Activated CD8-positive, alpha-beta T cell treated with anti-CD3 and anti-CD28 coated beads, Interleukin-2, amount 10 ng/mL, durations not matched to agents 7 days and 5 days (primary cell): Measurements from ENCODE around the gene SPDYA. TPM values are rescaled to one million over a fixed set of nuclear protein-coding genes. Genes with fewer than 3 reads are reported as not detected.

Source experiments
- ATAC-seq: fragments of 150-1000 bp; cut with Tn5 transposase; one replicate; pipeline ENCODE4 v1.10.0; 2021; ENCODE audit warnings: moderate library complexity
- CTCF ChIA-PET: fragments of 350-600 bp; sonication (Branson Sonifier 250); formaldehyde crosslinking; loops from one replicate; lab custom pipeline; 2021; ENCODE audit warnings: antibody characterized with exemption; lab: Charles Lee
- POLR2A ChIA-PET: fragments of 350-600 bp; sonication (Branson Sonifier 250); formaldehyde crosslinking; loops from one replicate; lab custom pipeline; 2021; ENCODE audit warnings: antibody characterized with exemption; lab: Charles Lee
- DNase-seq: peaks from one replicate; pipeline ENCODE4 v3.0.0-alpha.2; 2020
- H3K27ac Mint-ChIP-seq: one replicate; pipeline ENCODE4 v1.8.0; 2021; ENCODE audit warnings: mild to moderate bottlenecking, mixed read lengths
- H3K27me3 Mint-ChIP-seq: one replicate; pipeline ENCODE4 v1.8.0; 2021; ENCODE audit warnings: low read depth, mixed read lengths
- H3K36me3 Mint-ChIP-seq: one replicate; pipeline ENCODE4 v1.8.0; 2021; ENCODE audit warnings: low read depth, mixed read lengths
- H3K4me1 Mint-ChIP-seq: one replicate; pipeline ENCODE4 v1.8.0; 2021; ENCODE audit warnings: low read depth, mixed read lengths
- H3K4me3 Mint-ChIP-seq: one replicate; pipeline ENCODE4 v1.8.0; 2021; ENCODE audit warnings: mild to moderate bottlenecking, mixed read lengths
- H3K9me3 Mint-ChIP-seq: one replicate; pipeline ENCODE4 v1.8.0; 2022; ENCODE audit warnings: mixed read lengths; ENCODE audit not compliant: insufficient read depth
- total RNA-seq, 2 experiments: library from RNA; stranded (reverse); gene quantifications; one replicate each; pipeline ENCODE4 v1.2.3, GENCODE V29; 2021

The SPDYA gene
- 1 to 10 TPM; 1.2 TPM for total RNA-seq

GRCh38 chr2:28810384-28811285 is at the start of gene SPDYA:
Gene SPDYA (plus strand): TSS chr2:28810834. CDS start chr2:28816015, 5,181 bp downstream.
- ATAC-seq = peak; percentile 96
- H3K4me3 Mint-ChIP-seq = peak within 1 kb of the TSS; percentile 73
- ChIA-PET POLR2A (interaction anchor here (0.6 to 2.1 kb wide), 4 partner anchors 59 to 1315 kb away, joined by 3 to 4 read pairs (median 4); partner anchors contain the start of genes PPP1CB and TRMT61B), CTCF (interaction anchor here (0.7 to 3.0 kb wide), 6 partner anchors 10 to 216 kb away, joined by 3 to 18 read pairs (median 6); no protein-coding TSS in a partner anchor)
- H3K27ac Mint-ChIP-seq = peak within 1 kb of the TSS; percentile 67
- DNase-seq = peak; percentile 84
- no peaks in the 10 kb centered on the region for H3K9me3 Mint-ChIP-seq
- peaks cover 12% of the 10 kb centered on the region for H3K36me3 Mint-ChIP-seq
- H3K4me1 Mint-ChIP-seq = peaks cover 16% of the 10 kb centered on the region
- peaks cover 2% of the 10 kb centered on the region for H3K27me3 Mint-ChIP-seq

GRCh38 chr2:28761420-28761819 is 49.2 kb upstream of the SPDYA start:
- Mint-ChIP-seq H3K36me3 (peaks cover 50% of the 10 kb centered on the region), H3K9me3 (no peaks in the 10 kb centered on the region)

GRCh38 chr2:28764909-28765711 is 45.5 kb upstream of the SPDYA start:
- no peak for ATAC-seq
- H3K4me3 Mint-ChIP-seq = no peak overlapping the region
- H3K36me3 Mint-ChIP-seq = peaks cover 45% of the 10 kb centered on the region
- ChIA-PET CTCF (no interaction called here), POLR2A (no interaction called here)
- no peak overlapping the region for H3K27ac Mint-ChIP-seq
- H3K4me1 Mint-ChIP-seq = peaks cover 30% of the 10 kb centered on the region
- H3K9me3 Mint-ChIP-seq = no peaks in the 10 kb centered on the region
- no peak for DNase-seq
- H3K27me3 Mint-ChIP-seq = no peaks in the 10 kb centered on the region

More at GRCh38 chr2:28761420-28761819, 49.2 kb upstream of the SPDYA start:
- Mint-ChIP-seq H3K4me1 (peaks cover 28% of the 10 kb centered on the region), H3K27ac (no peak overlapping the region), H3K4me3 (no peak overlapping the region), H3K27me3 (no peaks in the 10 kb centered on the region)
- DNase-seq = no peak
- ChIA-PET POLR2A (interaction anchor here (0.6 kb wide), 1 partner anchor 140 kb away, joined by 3 read pairs; no protein-coding TSS in a partner anchor), CTCF (interaction anchor here (0.8 to 4.0 kb wide), 4 partner anchors 167 to 195 kb away, joined by 3 to 15 read pairs (median 6); no protein-coding TSS in a partner anchor)
- no peak for ATAC-seq

- Mint-ChIP-seq H3K36me3 (peaks cover 45% of the 10 kb centered on the region), H3K27me3 (no peaks in the 10 kb centered on the region)
- DNase-seq = no peak
Observed at GRCh38 chr2:28766070-28766469, 44.6 kb upstream of the SPDYA start.

DNA sequence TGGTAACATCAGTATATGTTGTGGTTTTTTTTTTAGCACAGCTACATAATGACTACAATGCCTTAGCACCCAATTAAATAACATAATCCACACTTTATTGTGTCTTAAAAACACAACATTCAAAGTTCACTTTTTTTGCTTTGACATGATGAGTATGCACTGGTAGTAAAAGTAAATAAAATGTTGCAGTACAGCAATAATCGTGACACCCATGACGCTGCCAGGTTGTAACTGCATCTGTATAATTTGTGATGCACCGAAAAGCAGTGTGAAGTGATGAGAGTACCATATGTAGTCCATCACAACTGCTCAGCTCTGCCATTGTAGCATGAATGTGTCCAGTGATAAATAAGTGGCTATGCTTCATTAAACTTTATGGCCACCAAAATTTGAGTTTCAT is 43.3 kb upstream of the SPDYA start:
- no peaks in the 10 kb centered on the region for H3K27me3 Mint-ChIP-seq
- CTCF ChIA-PET = interaction anchor here (0.9 to 1.8 kb wide), 2 partner anchors 21 to 200 kb away, joined by 3 to 5 read pairs; no protein-coding TSS in a partner anchor
- H3K27ac Mint-ChIP-seq = no peak overlapping the region
- no peak overlapping the region for H3K4me3 Mint-ChIP-seq
- ATAC-seq (no peak), DNase-seq (no peak)
- POLR2A ChIA-PET = no interaction called here
- peaks cover 36% of the 10 kb centered on the region for H3K36me3 Mint-ChIP-seq
- peaks cover 40% of the 10 kb centered on the region for H3K4me1 Mint-ChIP-seq
- no peaks in the 10 kb centered on the region for H3K9me3 Mint-ChIP-seq

More at GRCh38 chr2:28766070-28766469, 44.6 kb upstream of the SPDYA start:
- H3K4me1 Mint-ChIP-seq = peaks cover 33% of the 10 kb centered on the region
- no peak overlapping the region for H3K4me3 Mint-ChIP-seq
- CTCF ChIA-PET = interaction anchor here (0.9 kb wide), 1 partner anchor 23 kb away, joined by 3 read pairs; no protein-coding TSS in a partner anchor
- POLR2A ChIA-PET = no interaction called here
- H3K9me3 Mint-ChIP-seq = no peaks in the 10 kb centered on the region
- H3K27ac Mint-ChIP-seq = no peak overlapping the region
- no peak for ATAC-seq

DNA sequence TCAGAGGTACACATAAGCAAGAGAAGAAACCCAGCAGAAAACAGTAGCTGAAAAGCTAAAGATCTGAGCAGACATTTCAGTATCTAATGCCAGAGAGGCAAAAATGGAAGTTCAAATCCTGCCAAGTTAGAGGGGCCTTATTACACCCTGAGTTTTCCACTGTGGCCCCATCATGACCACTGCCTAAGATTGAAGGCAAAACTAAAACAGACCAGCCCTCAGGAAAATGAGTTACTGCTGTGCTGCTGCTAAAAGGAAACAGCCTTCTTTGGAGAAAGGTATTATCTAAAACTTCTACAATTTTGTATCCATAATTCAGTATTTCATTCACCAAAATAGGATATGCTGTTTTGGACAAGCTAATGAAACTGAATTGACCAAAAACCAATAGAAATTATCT is 42.2 kb upstream of the SPDYA start:
- ChIA-PET CTCF (interaction anchor here (1.3 to 1.8 kb wide), 4 partner anchors 52 to 201 kb away, joined by 3 to 5 read pairs (median 4); no protein-coding TSS in a partner anchor), POLR2A (no interaction called here)
- ATAC-seq (no peak), DNase-seq (no peak)
- H3K9me3 Mint-ChIP-seq = no peaks in the 10 kb centered on the region
- H3K4me3 Mint-ChIP-seq = no peak overlapping the region
- no peaks in the 10 kb centered on the region for H3K27me3 Mint-ChIP-seq
- H3K4me1 Mint-ChIP-seq = peaks cover 40% of the 10 kb centered on the region
- no peak overlapping the region for H3K27ac Mint-ChIP-seq
- peaks cover 30% of the 10 kb centered on the region for H3K36me3 Mint-ChIP-seq

DNA sequence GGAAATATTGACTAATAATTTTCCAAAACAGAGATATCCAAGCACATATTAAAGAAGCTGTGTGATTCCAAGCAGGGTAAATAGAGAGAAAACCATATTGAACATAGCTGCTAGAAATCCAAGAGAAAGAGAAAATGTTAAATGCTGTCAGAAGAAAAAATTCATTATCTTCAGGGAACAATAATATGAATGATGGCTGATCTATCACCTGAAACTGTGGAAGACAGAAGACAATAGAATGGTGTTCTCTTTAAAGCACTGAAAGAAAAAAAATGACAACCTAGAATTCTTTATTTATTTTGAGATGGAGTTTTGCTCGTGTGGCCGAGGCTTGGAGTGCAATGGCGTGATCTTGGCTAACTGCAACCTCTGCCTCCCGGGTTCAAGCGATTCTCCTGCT is 41.7 kb upstream of the SPDYA start:
- DNase-seq (no peak), ATAC-seq (no peak)
- ChIA-PET CTCF (interaction anchor here (1.3 to 1.8 kb wide), 4 partner anchors 52 to 202 kb away, joined by 3 to 5 read pairs (median 4); no protein-coding TSS in a partner anchor), POLR2A (no interaction called here)
- Mint-ChIP-seq H3K27me3 (no peaks in the 10 kb centered on the region), H3K9me3 (no peaks in the 10 kb centered on the region), H3K4me1 (peaks cover 39% of the 10 kb centered on the region), H3K36me3 (peaks cover 26% of the 10 kb centered on the region), H3K27ac (no peak overlapping the region), H3K4me3 (no peak overlapping the region)

DNA sequence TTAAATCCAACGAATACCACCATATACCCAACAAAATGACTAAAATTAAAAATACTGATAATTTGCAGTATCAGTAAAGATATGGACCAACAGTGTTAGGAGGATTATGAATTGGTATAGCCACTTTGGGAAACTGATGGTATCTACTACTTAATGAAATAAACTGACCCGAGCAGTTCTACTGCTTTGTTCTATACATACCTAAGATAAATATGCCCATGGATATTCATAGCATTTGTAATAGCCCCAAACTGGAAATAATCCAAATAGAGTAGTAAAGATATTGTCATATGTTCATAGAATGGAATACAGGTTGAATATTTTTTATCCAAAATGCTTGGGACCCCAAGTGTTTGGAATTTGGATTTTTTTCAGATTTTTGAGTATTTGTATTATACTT is 38.3 kb upstream of the SPDYA start:
- Mint-ChIP-seq H3K27ac (no peak overlapping the region), H3K4me1 (peaks cover 28% of the 10 kb centered on the region), H3K4me3 (no peak overlapping the region), H3K36me3 (peaks cover 17% of the 10 kb centered on the region), H3K27me3 (no peaks in the 10 kb centered on the region), H3K9me3 (no peaks in the 10 kb centered on the region)
- ChIA-PET CTCF (no interaction called here), POLR2A (no interaction called here)
- DNase-seq (no peak), ATAC-seq (no peak)

- ATAC-seq = no peak
- H3K27ac Mint-ChIP-seq = no peak overlapping the region
Observed at GRCh38 chr2:28776471-28776870, 34.2 kb upstream of the SPDYA start.

DNA sequence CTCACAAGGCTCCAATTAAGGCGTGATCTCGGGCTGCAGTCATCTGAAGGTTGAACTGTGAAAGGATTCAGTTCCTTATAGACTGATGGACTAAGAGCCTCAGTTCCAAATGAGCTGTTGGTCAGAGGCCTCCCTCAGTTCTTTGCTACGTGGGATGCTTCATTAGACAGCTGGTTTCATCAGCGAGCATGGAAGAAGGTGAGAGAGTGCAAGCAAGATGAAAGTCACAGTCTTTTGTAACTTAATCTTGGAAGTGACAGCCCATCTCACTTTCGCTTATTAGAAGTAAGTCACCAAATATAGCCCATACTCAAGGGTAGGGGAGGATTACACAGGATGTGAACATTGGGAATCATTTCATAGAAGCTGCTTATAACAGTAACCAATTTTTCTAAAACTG is 32.2 kb upstream of the SPDYA start:
- H3K9me3 Mint-ChIP-seq = no peaks in the 10 kb centered on the region
- no peak overlapping the region for H3K27ac Mint-ChIP-seq
- no peak overlapping the region for H3K4me3 Mint-ChIP-seq
- H3K36me3 Mint-ChIP-seq = peaks cover 33% of the 10 kb centered on the region
- ChIA-PET CTCF (no interaction called here), POLR2A (no interaction called here)
- no peak for DNase-seq
- ATAC-seq = no peak
- no peaks in the 10 kb centered on the region for H3K27me3 Mint-ChIP-seq
- peaks cover 8% of the 10 kb centered on the region for H3K4me1 Mint-ChIP-seq

More at GRCh38 chr2:28776471-28776870, 34.2 kb upstream of the SPDYA start:
- ChIA-PET CTCF (no interaction called here), POLR2A (interaction anchor here (0.5 to 0.9 kb wide), 2 partner anchors 25 to 47 kb away, joined by 3 read pairs; partner anchors contain the start of gene PPP1CB)
- Mint-ChIP-seq H3K9me3 (no peaks in the 10 kb centered on the region), H3K27me3 (no peaks in the 10 kb centered on the region), H3K4me3 (no peak overlapping the region), H3K36me3 (peaks cover 24% of the 10 kb centered on the region), H3K4me1 (peaks cover 13% of the 10 kb centered on the region)
- no peak for DNase-seq

DNA sequence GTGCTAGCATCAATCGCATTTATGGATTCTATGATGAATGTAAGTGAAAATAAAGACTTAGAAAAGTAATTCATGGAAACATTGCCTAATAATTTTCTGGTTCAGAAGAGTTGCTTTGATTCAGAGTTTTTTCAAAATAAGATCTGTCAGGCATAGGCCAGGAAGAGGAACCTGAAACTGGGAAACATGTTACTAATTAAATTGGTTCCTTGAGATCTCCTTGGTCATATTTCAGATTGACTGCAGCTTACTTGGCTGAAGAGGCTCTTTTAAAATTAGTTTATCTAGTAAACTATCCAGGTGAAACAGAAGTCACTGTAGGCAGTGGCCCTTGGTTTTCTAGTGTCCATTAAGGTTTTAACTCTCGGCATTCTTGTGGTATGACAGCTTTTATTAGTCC is 31.6 kb upstream of the SPDYA start:
- H3K9me3 Mint-ChIP-seq = no peaks in the 10 kb centered on the region
- ChIA-PET POLR2A (no interaction called here), CTCF (no interaction called here)
- H3K4me3 Mint-ChIP-seq = no peak overlapping the region
- DNase-seq (no peak), ATAC-seq (no peak)
- H3K27ac Mint-ChIP-seq = no peak overlapping the region
- H3K36me3 Mint-ChIP-seq = peaks cover 36% of the 10 kb centered on the region
- peaks cover 8% of the 10 kb centered on the region for H3K4me1 Mint-ChIP-seq
- H3K27me3 Mint-ChIP-seq = no peaks in the 10 kb centered on the region
